HT1080 (cell line): ENCODE data around the gene NFKB1. TPM values are rescaled to one million over a fixed set of nuclear protein-coding genes. Genes with fewer than 3 reads are reported as not detected.

Source experiments
- total RNA-seq: library from RNA; depleted of rRNA; stranded (reverse); fragments of >200 nt; shearing (Covaris generic); gene quantifications from 2 replicates; pipeline ENCODE4 v1.2.3, GENCODE V29; 2014; rRNA removed

The NFKB1 gene
- total RNA-seq, 1 experiment from 2014 or later, result 30.8 TPM

Other genes starting within 250 kb of the NFKB1 start
- 35.6 and 45.6 TPM in 2 replicates for gene SLC39A8, start 155.9 kb upstream of the NFKB1 start, total RNA-seq